NCI-H2081 (cell line): Measurements from ENCODE around the gene FKBP2.

Experiments used
- DNase-seq, 2 experiments: peaks; one replicate each; lab custom pipeline; 2025; lab: John Stamatoyannopoulos, UW

Gene FKBP2

GRCh38 chr11:64285885-64286800, 45.2 kb downstream of the FKBP2 start:
- peak; percentile 39 to 70 for DNase-seq

- no peak for DNase-seq
Measured at GRCh38 chr11:64286801-64287159, 45.9 kb downstream of the FKBP2 start.

- DNase-seq, result no peak
Measured at GRCh38 chr11:64287676-64288352, 46.9 kb downstream of the FKBP2 start.

- DNase-seq, result no peak
Measured at GRCh38 chr11:64288353-64288750, 47.5 kb downstream of the FKBP2 start.

- DNase-seq, result no peak
Measured at GRCh38 chr11:64289002-64289564, 48.2 kb downstream of the FKBP2 start.

GRCh38 chr11:64290352-64291261, 49.7 kb downstream of the FKBP2 start:
- no peak for DNase-seq

- no peak for DNase-seq
Measured at GRCh38 chr11:64291262-64291751, 50.4 kb downstream of the FKBP2 start, which contains the start of gene KCNK4. Gene KCNK4 (plus strand): TSS chr11:64291302. CDS start chr11:64293019, 1,717 bp downstream.

GRCh38 chr11:64291752-64292459, 51.0 kb downstream of the FKBP2 start:
- DNase-seq, result no peak

GRCh38 chr11:64292460-64293254, 51.8 kb downstream of the FKBP2 start:
- no peak for DNase-seq
